Small intestine (tissue), 7 donors: ENCODE results near the gene C5orf58. TPM values are rescaled to one million over a fixed set of nuclear protein-coding genes. Genes with fewer than 3 reads are reported as not detected.
A peak's percentile ranks its signal among the peaks of the same experiment; 100 is the strongest.

Experiments
- DNase-seq, 2 donors: peaks; one replicate each; pipeline versions ENCODE4 v3.0.0 to v3.0.0-alpha.2; 2013
- FAIRE-seq: peaks from 2 replicates; lab custom pipeline; 2012; peaks lifted over from hg19 to GRCh38; lab: Jason Lieb, UNC
- H3K27ac ChIP-seq, 3 donors: one replicate each; pipeline ENCODE4 v1.5.1; 2013; ENCODE audit warnings: low read length in 2 of 3, mild to moderate bottlenecking in 2 of 3, control low read depth in 1 of 3, inconsistent platforms in 1 of 3, low read depth in 1 of 3, moderate library complexity in 1 of 3
- H3K27me3 ChIP-seq, 3 donors: one replicate each; pipeline ENCODE4 v1.6.1; 2013; ENCODE audit warnings: low read length in 3 of 3, inconsistent platforms in 1 of 3; ENCODE audit not compliant: control insufficient read depth in 3 of 3, insufficient read depth in 3 of 3
- H3K36me3 ChIP-seq, 3 donors: one replicate each; pipeline ENCODE4 v1.6.1; 2013; ENCODE audit warnings: low read length in 3 of 3, inconsistent platforms in 1 of 3, low read depth in 1 of 3, mild to moderate bottlenecking in 1 of 3, moderate library complexity in 1 of 3; ENCODE audit not compliant: control insufficient read depth in 3 of 3, insufficient read depth in 2 of 3
- H3K4me1 ChIP-seq, 3 donors: one replicate each; pipeline ENCODE4 v1.6.1; 2013; ENCODE audit warnings: low read length in 2 of 3, inconsistent platforms in 1 of 3, low read depth in 1 of 3, mild to moderate bottlenecking in 1 of 3, moderate library complexity in 1 of 3; ENCODE audit not compliant: control insufficient read depth in 3 of 3, insufficient read depth in 2 of 3
- H3K4me3 ChIP-seq, 3 donors: one replicate each; pipeline ENCODE4 v1.5.1; 2013; ENCODE audit warnings: low read length in 3 of 3, control low read depth in 1 of 3, inconsistent platforms in 1 of 3, low read depth in 1 of 3, mild to moderate bottlenecking in 1 of 3, moderate library complexity in 1 of 3
- H3K9me3 ChIP-seq, 2 donors: one replicate each; pipeline ENCODE4 v1.6.1; 2013; ENCODE audit warnings: low read depth in 1 of 2, low read length in 1 of 2; ENCODE audit not compliant: control insufficient read depth in 2 of 2, insufficient read depth in 1 of 2
- WGBS, 3 donors: extraction: QIAGEN DNeasy Blood & Tissue Kit; methylation state at CpG; one replicate each; pipeline ENCODE4 v1.1.7; 2013; 5-methylcytosine and 5-hydroxymethylcytosine counted together
- polyA plus RNA-seq, 4 donors: library from polyadenylated mRNA; stranded (reverse) in 3 of 4; unstranded in 1 of 4; fragments of 200-250 nt in 3 of 4; fragments of 120-200 nt in 1 of 4; gene quantifications; one replicate each; pipeline versions ENCODE4 v1.2.1 to v1.2.3, GENCODE V29; 2013
- donor health status: healthy with polysubstance abuse.
- donor health status: control.
- donor health status: control.
- donor health status: Bipolar disorder and iron deficiency.
- donor health status: healthy.

Gene C5orf58
- polyA plus RNA-seq, 4 donors = 0.69 TPM; not detected in 3

DNA sequence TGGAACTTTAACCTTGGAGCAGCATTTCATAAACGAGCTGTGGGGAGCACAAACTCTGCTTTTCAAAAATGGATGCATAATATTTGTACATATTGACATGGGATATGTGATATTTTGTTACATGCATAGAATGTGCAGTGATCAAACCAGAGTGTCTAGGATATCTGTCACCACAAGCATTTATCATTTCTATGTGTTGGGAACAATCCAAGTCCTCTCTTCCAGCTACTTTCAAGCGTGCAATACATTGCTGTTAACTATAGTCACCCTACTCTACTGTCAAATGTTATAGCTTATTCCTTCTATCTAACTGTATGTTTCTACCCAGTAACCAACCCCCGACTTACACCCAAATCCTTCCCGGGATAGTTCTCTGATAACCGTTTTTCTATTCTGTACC lies 15.0 kb upstream of the C5orf58 start:
- WGBS, 3 donors = 76 to 87% (median 79%) methylated on average over 5 of the region's 5 CpGs
- H3K9me3 ChIP-seq = no peaks in the 10 kb centered on the region

DNA sequence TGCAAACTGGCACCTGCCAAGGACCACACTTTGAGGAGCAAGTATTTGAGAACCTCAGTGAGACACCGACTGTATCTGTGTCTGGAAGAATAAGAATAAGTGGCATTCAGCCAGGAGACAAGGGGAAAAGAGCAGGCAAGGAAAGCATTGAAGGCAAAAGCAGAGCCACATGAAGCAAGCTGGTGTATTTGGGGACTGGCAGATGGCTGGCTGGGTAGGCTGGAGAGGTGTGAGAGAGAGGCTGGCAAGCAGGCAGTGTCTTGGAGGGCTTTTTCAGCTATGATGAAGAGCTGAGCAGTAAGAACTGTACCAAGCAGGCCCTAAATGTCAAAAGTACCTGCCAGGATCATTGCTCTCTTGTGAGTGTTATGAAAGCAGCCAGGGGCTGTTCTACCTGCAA lies 14.1 kb upstream of the C5orf58 start:
- Histone ChIP-seq H3K4me1 (peaks cover 0 to 4% (median 0%) of the 10 kb centered on the region in 3 donors), H3K9me3 (no peaks in the 10 kb centered on the region), H3K27me3 (no peaks in the 10 kb centered on the region), H3K36me3 (no peaks in the 10 kb centered on the region), H3K27ac (no peak overlapping the region), H3K4me3 (no peak overlapping the region)
- FAIRE-seq (no peak), DNase-seq (no peak)
- 67 to 76% (median 70%) methylated on average over 1 of the region's 1 CpG for WGBS, 3 donors

More for the DNA sequence above, 15.0 kb upstream of the C5orf58 start:
- Histone ChIP-seq H3K4me1 (peaks cover 0 to 4% (median 0%) of the 10 kb centered on the region in 3 donors), H3K36me3 (no peaks in the 10 kb centered on the region), H3K27ac (no peak overlapping the region), H3K27me3 (no peaks in the 10 kb centered on the region), H3K4me3 (no peak overlapping the region)
- FAIRE-seq = no peak
- no peak for DNase-seq

GRCh38 chr5:170219615-170220014 lies 13.2 kb upstream of the C5orf58 start:
- FAIRE-seq = no peak
- WGBS, 3 donors = 16 to 60% (median 39%) methylated on average over 2 of the region's 2 CpGs

GRCh38 chr5:170220191-170220590 lies 12.6 kb upstream of the C5orf58 start:
- Histone ChIP-seq H3K4me1 (peaks cover 0 to 4% (median 0%) of the 10 kb centered on the region in 3 donors), H3K4me3 (no peak overlapping the region), H3K27me3 (no peaks in the 10 kb centered on the region), H3K27ac (no peak overlapping the region), H3K36me3 (no peaks in the 10 kb centered on the region), H3K9me3 (no peaks in the 10 kb centered on the region)
- no peak for DNase-seq
- FAIRE-seq = no peak
- 56 to 69% (median 61%) methylated on average over 2 of the region's 2 CpGs for WGBS, 3 donors

More at GRCh38 chr5:170219615-170220014, 13.2 kb upstream of the C5orf58 start:
- peaks cover 0 to 4% (median 0%) of the 10 kb centered on the region in 3 donors for H3K4me1 ChIP-seq
- H3K36me3 ChIP-seq = no peaks in the 10 kb centered on the region
- no peak overlapping the region for H3K27ac ChIP-seq
- H3K9me3 ChIP-seq = no peaks in the 10 kb centered on the region
- no peak overlapping the region for H3K4me3 ChIP-seq
- no peak for DNase-seq
- no peaks in the 10 kb centered on the region for H3K27me3 ChIP-seq

DNA sequence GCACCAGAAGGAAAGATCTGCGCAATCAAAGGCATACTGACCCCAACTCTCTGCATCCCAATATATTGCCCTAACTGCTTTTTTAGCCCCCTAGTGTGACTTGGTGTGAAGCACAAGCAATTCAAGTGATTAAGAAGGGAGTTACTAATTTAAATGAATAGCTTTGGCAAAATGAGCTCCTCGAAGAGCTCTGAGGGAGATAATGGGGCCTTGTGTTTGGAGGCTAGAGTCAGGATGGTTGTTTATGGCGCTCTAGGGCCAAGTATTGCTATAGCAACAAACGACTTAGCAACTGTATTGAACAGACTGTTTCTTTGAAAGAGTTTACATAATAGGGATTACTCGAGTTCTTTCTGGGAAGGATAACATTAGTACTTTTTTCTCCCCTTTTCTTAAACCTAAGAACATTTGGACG lies 11.5 kb upstream of the C5orf58 start:
- Histone ChIP-seq H3K4me1 (peaks cover 0 to 4% (median 3%) of the 10 kb centered on the region in 3 donors), H3K27me3 (no peaks in the 10 kb centered on the region), H3K4me3 (no peak overlapping the region), H3K36me3 (no peaks in the 10 kb centered on the region), H3K9me3 (no peaks in the 10 kb centered on the region), H3K27ac (peak overlapping the region in 1 of 3 donors; percentile 11)
- peak in 1 of 2 donors; percentile 26 for DNase-seq
- WGBS, 3 donors = 38 to 48% (median 46%) methylated on average over 6 of the region's 6 CpGs
- FAIRE-seq = no peak

DNA sequence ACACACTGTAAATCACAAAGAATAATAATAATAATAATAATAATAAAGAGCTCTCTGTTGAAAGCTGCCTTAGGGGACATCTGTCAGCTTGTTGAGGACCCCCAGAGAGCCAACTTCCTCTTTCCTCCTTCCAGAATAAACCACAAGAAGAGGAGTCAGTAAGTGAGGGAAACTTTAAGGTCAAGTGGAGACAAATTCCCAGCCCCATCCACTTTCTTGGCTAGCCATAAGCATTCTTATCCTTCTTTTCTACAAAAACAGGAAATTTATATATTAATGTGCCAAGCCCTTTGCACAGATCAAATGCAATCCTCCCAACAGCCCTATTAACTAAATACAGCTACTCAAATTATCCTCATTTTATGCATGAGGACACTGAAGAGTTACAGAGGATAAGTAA lies 9.4 kb upstream of the C5orf58 start:
- FAIRE-seq = no peak
- peaks cover 0 to 4% (median 3%) of the 10 kb centered on the region in 3 donors for H3K4me1 ChIP-seq
- H3K36me3 ChIP-seq = no peaks in the 10 kb centered on the region
- H3K9me3 ChIP-seq = no peaks in the 10 kb centered on the region
- no peak overlapping the region for H3K27ac ChIP-seq
- no peaks in the 10 kb centered on the region for H3K27me3 ChIP-seq
- no peak overlapping the region for H3K4me3 ChIP-seq
- DNase-seq = no peak

DNA sequence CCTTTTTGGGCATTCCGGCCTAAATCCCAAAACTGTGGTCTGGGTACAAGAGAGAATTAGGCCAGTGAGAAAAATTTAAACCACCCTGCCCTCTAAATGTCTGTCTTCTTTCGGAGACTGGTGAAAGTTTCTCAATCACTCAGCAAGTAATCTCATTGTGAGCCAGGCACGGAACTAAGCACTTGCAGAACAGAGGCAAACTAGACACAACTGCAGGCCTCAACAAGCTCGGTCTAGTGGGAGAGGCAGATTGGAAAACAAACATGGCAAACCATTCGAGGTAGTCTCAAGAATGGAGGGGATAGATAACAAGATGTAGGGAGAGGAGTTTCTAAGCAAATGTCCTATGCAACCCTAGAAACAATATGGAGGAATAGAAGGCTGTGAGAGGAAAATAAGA lies 8.9 kb upstream of the C5orf58 start:
- Histone ChIP-seq H3K9me3 (no peaks in the 10 kb centered on the region), H3K27ac (no peak overlapping the region), H3K4me1 (peaks cover 0 to 4% (median 3%) of the 10 kb centered on the region in 3 donors), H3K27me3 (no peaks in the 10 kb centered on the region), H3K4me3 (no peak overlapping the region), H3K36me3 (no peaks in the 10 kb centered on the region)
- DNase-seq = no peak
- no peak for FAIRE-seq
- WGBS, 3 donors = 64 to 70% (median 65%) methylated on average over 5 of the region's 5 CpGs

DNA sequence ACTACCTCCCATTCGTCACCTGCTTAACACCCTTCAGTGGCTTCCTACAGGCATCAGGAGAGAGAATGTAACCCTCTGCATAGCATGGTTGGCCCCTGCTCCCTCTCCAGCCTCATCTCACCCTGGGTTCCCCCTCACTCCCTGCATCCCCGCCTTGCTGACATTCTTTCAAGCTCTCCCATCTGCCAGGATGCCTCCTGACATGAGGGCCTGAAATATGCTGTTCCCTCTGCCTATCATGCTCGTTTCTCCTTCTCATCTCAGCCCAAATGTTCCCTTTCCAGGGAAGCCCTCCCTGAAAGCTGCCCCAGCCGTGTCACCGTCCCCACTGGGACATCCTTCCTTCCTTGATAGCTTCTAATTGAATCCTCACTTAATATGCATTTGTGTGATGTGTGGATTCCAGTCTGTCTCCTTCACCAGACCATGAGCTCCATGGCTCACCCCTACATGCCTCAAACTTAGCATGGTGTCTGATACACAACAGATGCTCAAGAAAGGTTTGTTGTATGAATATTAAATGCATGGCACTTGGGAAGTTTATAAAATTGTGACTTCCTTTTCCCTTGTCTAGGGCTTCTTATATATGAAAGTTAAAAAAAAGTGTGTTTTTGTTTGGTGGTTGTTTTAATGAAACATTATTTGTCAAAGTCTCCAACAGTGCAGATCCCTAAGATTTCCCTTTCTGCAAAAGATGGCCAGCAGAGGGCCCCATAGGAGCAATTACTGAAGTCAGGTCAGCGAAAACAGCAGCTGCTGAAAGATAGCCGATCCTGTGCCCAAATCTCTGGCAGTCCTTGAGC lies 7.3 kb upstream of the C5orf58 start:
- H3K4me3 ChIP-seq = no peak overlapping the region
- peaks cover 0 to 4% (median 3%) of the 10 kb centered on the region in 3 donors for H3K4me1 ChIP-seq
- no peak for FAIRE-seq
- no peaks in the 10 kb centered on the region for H3K9me3 ChIP-seq
- H3K27me3 ChIP-seq = no peaks in the 10 kb centered on the region
- whole genome bisulfite sequencing, 3 donors = 45 to 54% (median 48%) methylated on average over 7 of the region's 7 CpGs
- peak; percentile 48 to 54 for DNase-seq
- no peaks in the 10 kb centered on the region for H3K36me3 ChIP-seq
- no peak overlapping the region for H3K27ac ChIP-seq
